ENCODE results near the gene ENTREP1. TPM values are rescaled to one million over a fixed set of nuclear protein-coding genes. Genes with fewer than 3 reads are reported as not detected.
"Not testable (repeated sequence)": the region's sequence is repeated elsewhere in the genome, so short reads cannot be mapped to it uniquely, and the experiment has no call there.

The ENTREP1 gene
- total RNA-seq, 3 donors from 2014 or later: 3.0 to 52.7 (median 30.5) TPM

DNA sequence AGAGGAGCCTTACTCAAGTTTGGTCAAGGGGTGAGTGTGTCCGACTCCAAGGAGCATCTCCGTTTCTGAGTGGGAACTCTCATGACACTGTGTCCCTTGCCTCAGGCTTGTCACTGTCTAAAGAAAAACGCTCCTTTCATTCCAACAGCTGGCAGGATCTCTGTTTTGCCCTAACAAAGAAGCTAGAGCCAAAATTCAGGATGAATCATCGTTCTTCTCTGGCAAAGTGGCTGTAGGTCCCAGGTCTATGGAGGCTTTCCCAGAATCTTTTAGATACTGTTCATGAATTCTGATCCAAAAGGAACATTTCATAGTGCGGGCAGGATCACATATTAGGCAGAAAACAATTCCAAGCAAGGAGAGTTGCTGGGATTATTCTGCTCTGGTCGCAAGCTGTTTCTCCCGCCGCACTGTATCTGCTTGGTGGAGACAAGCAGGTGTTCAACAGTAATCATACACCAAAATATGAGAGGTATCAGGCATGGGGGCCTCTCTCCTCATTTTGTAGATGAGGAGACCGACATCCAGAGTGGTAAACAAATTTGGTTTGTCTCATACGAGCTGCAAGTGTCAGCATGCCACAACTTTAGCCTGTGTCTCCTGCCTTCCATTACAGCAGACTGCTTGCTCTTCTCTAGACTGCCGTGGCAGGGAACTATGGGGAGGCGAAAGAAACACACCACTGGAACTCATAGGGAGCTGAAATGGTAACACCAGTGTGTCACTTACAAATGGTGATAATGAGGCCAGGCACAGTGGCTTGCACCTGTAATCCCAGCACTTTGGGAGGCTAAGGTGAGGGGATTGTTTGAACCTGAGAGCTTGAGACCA is 72.6 kb downstream of the ENTREP1 start:
- peak in 1 of 2 donors; percentile 86 for DNase-seq (ENCODE audit: low spot score in 2 of 2)
- TF ChIP-seq, protein P1, sequence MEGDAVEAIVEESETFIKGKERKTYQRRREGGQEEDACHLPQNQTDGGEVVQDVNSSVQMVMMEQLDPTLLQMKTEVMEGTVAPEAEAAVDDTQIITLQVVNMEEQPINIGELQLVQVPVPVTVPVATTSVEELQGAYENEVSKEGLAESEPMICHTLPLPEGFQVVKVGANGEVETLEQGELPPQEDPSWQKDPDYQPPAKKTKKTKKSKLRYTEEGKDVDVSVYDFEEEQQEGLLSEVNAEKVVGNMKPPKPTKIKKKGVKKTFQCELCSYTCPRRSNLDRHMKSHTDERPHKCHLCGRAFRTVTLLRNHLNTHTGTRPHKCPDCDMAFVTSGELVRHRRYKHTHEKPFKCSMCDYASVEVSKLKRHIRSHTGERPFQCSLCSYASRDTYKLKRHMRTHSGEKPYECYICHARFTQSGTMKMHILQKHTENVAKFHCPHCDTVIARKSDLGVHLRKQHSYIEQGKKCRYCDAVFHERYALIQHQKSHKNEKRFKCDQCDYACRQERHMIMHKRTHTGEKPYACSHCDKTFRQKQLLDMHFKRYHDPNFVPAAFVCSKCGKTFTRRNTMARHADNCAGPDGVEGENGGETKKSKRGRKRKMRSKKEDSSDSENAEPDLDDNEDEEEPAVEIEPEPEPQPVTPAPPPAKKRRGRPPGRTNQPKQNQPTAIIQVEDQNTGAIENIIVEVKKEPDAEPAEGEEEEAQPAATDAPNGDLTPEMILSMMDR (IDR thresholded peaks at IDR 0.05): no peak
- TF ChIP-seq POLR2AphosphoS5 (IDR thresholded peaks at IDR 0.05) (peak in 1 of 3 donors; percentile 59), POLR2A (IDR thresholded peaks at IDR 0.05) (peak; percentile 26)
- peak overlapping the region in 1 of 3 donors; percentile 16 for H3K4me3 ChIP-seq
- peaks cover 0 to 4% of the 10 kb centered on the region in 2 donors for H3K9me3 ChIP-seq
- no peaks in the 10 kb centered on the region for H3K27me3 ChIP-seq
- intact Hi-C loops (cut with DNase I; ENCODE audit: low total_unique reads): loop anchor here (2.0 kb wide), 1 partner anchor 63 kb away; no protein-coding TSS in a partner anchor
- no peaks in the 10 kb centered on the region for H3K36me3 ChIP-seq
- peak overlapping the region; percentile 84 to 88 for H3K27ac ChIP-seq
- peaks cover 0 to 4% of the 10 kb centered on the region in 2 donors for H3K4me1 ChIP-seq

DNA sequence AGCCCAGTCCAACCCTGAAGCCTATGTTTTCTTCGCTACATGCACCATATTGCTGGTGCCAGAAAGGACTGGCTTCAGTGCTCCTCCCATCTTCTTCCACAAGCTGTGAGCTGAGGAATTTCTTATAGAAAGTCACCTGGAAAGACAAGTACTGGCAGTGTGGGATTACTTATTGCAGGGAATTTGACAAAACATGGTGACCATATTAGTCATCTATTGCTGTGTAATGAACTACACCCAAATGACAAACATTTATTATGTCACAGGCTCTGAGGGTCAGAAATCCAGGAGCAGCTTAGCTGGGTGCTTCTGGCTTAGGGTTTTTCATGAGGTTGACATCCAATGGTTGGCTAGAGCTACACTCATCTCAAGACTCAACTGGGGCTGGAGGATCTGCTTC is 75.5 kb downstream of the ENTREP1 start:
- no peak for TF ChIP-seq POLR2A (IDR thresholded peaks at IDR 0.05)
- no peak for TF ChIP-seq POLR2AphosphoS5 (IDR thresholded peaks at IDR 0.05)
- TF ChIP-seq, protein P1 (IDR thresholded peaks at IDR 0.05): no peak
- Histone ChIP-seq H3K4me3 (no peak overlapping the region), H3K27me3 (no peaks in the 10 kb centered on the region), H3K9me3 (peaks cover 0 to 4% of the 10 kb centered on the region in 2 donors), H3K27ac (peak overlapping the region; percentile 59 to 61), H3K36me3 (no peaks in the 10 kb centered on the region), H3K4me1 (no peaks in the 10 kb centered on the region)
- intact Hi-C loops (cut with DNase I; ENCODE audit: low total_unique reads): no loop called here
- no peak for DNase-seq (ENCODE audit: low spot score in 2 of 2)

DNA sequence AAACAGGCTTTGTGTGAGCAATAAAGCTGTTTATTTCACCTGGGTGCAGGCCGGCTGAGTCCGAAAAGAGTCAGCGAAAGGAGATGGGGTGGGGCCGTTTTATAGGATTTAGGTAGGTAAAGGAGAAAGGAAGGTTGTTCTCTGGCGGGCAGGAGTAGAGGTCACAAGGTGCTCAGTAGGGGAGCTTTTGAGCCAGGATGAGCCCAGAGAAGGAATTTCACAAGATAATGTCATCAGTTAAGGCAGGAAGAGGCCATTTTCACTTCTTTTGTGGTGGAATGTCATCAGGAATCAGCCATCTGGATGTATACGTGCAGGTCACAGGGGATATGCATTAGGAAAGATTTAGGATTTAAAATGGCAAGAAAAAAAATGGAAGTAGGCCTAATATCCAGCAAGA is 84.9 kb downstream of the ENTREP1 start:
- H3K4me1 ChIP-seq; DNase-seq (ENCODE audit: low spot score in 2 of 2); H3K36me3 ChIP-seq; intact Hi-C loops (cut with DNase I; ENCODE audit: low total_unique reads); H3K9me3 ChIP-seq; H3K27me3 ChIP-seq: not testable (repeated sequence)
- H3K4me3 ChIP-seq: peak overlapping the region in 2 of 3 donors; percentile 51 to 55
- H3K27ac ChIP-seq: peak overlapping the region; percentile 78 to 84

DNA sequence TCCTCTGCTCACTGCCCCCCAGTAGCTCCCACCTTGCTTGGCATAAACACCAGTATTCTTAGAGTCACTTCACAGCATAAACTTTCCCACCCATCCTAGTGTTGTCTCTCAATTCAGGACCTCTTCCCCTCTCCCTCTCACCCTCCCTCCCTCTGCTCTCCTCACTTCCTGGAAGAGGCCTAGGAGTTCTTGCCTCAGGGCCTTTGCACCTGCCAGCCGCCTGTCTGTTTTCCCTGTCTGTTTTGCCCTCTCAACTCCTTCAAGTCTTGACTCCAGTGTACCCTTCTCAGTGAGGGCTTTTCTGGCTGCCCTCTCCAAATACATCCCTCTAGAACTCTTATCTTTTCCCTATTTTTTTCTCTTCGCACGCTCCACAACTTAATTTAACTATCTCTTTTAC is 86.2 kb downstream of the ENTREP1 start:
- no peaks in the 10 kb centered on the region for H3K36me3 ChIP-seq
- intact Hi-C loops (cut with DNase I; ENCODE audit: low total_unique reads): no loop called here
- TF ChIP-seq POLR2A (IDR thresholded peaks at IDR 0.05) (no peak), POLR2AphosphoS5 (IDR thresholded peaks at IDR 0.05) (no peak)
- TF ChIP-seq, protein P1 (IDR thresholded peaks at IDR 0.05): no peak
- no peak for DNase-seq (ENCODE audit: low spot score in 2 of 2)
- H3K4me1 ChIP-seq: no peaks in the 10 kb centered on the region
- no peaks in the 10 kb centered on the region for H3K9me3 ChIP-seq
- no peaks in the 10 kb centered on the region for H3K27me3 ChIP-seq
- H3K27ac ChIP-seq: peak overlapping the region; percentile 78 to 84
- no peak overlapping the region for H3K4me3 ChIP-seq

DNA sequence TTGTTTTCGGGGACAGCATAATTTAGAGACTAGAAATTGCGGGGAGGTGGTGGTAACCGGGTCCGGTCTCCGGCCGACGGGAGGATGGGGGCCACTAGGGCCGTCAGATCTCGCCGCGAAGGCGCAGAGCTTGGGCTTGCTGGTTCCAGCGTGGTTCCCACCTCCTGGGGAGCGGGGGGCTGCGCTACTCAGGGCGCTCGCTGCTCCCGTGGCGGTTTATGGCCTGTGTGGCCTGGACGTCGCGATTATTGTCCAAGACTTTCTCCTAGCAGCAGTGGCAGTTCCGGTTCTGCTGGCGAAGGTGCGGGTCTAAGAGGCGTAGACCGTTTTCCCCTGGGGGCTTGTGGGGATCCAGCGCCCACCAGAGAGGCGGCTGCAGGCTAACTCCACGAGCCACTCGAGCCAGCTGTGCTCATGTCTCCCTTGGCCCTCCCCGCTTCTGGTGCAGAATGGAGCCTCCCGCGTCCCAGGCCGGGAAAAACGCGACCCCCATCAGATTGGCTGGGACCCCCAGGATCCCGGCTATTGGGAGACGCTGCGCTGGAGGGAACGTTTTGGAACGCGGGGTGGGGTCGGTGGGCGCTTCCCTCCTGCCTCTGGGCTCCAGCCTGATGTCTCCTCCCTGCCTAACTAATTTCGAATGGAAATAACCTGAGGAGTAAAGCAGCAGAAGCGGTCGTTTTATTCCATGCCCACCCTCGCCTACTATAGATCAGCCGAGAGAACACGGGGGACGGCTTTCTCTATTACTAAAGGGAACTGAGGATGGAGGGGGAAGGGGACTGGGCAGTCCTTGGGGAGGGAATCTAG is 87.1 kb downstream of the ENTREP1 start:
- intact Hi-C loops (cut with DNase I; ENCODE audit: low total_unique reads): no loop called here
- no peak for DNase-seq (ENCODE audit: low spot score in 2 of 2)
- Histone ChIP-seq H3K4me1 (no peaks in the 10 kb centered on the region), H3K27me3 (no peaks in the 10 kb centered on the region), H3K27ac (peak overlapping the region; percentile 2 to 5), H3K4me3 (no peak overlapping the region), H3K36me3 (no peaks in the 10 kb centered on the region), H3K9me3 (no peaks in the 10 kb centered on the region)
- TF ChIP-seq POLR2A (IDR thresholded peaks at IDR 0.05): no peak
- TF ChIP-seq, protein P1 (IDR thresholded peaks at IDR 0.05): no peak
- TF ChIP-seq POLR2AphosphoS5 (IDR thresholded peaks at IDR 0.05): no peak
